Smooth muscle cell (in vitro differentiated cells): ENCODE results near the gene PDE2A. TPM values are rescaled to one million over a fixed set of nuclear protein-coding genes. Genes with fewer than 3 reads are reported as not detected.
A peak's percentile ranks its signal among the peaks of the same experiment; 100 is the strongest.

ENCODE experiments used
- DNase-seq: peaks from one replicate; lab custom pipeline; 2025; ENCODE audit not compliant: unreplicated experiment; lab: John Stamatoyannopoulos, UW
- H2AFZ ChIP-seq: fragments of 200-600 bp; sonication (generic); 2 replicates; pipeline ENCODE4 v1.6.0; 2016; ENCODE audit warnings: antibody characterized with exemption, low read depth, mild to moderate bottlenecking
- H3F3A ChIP-seq: fragments of 200-600 bp; sonication (generic); 2 replicates; pipeline ENCODE4 v1.6.0; 2017; ENCODE audit warnings: antibody characterized with exemption, low read depth
- H3K27ac ChIP-seq: fragments of 200-600 bp; sonication (generic); 2 replicates; pipeline ENCODE4 v1.5.1; 2016; ENCODE audit warnings: low read depth, mild to moderate bottlenecking
- H3K27me3 ChIP-seq: fragments of 200-600 bp; sonication (generic); 2 replicates; pipeline ENCODE4 v1.6.1; 2016; ENCODE audit warnings: low read depth, mild to moderate bottlenecking
- H3K36me3 ChIP-seq: fragments of 200-600 bp; sonication (generic); 2 replicates; pipeline ENCODE4 v1.5.1; 2016; ENCODE audit warnings: low read depth
- H3K4me1 ChIP-seq: fragments of 200-600 bp; sonication (generic); 2 replicates; pipeline ENCODE4 v1.5.1; 2016; ENCODE audit warnings: low read depth
- H3K4me2 ChIP-seq: fragments of 200-600 bp; sonication (generic); 2 replicates; pipeline ENCODE4 v1.6.0; 2016; ENCODE audit warnings: mild to moderate bottlenecking
- H3K4me3 ChIP-seq: fragments of 200-600 bp; sonication (generic); 2 replicates; pipeline ENCODE4 v1.5.1; 2016; ENCODE audit warnings: mild to moderate bottlenecking
- H3K79me2 ChIP-seq: fragments of 200-600 bp; sonication (generic); 2 replicates; pipeline ENCODE4 v1.6.0; 2016; ENCODE audit warnings: low read depth, mild to moderate bottlenecking
- H3K9ac ChIP-seq: fragments of 200-600 bp; sonication (generic); 2 replicates; pipeline ENCODE4 v1.6.0; 2016; ENCODE audit warnings: low read depth
- H3K9me3 ChIP-seq: fragments of 200-600 bp; sonication (generic); replicated peaks from 2 replicates; pipeline ENCODE4 v1.5.1; 2016; ENCODE audit warnings: low read depth
- H4K20me1 ChIP-seq: fragments of 200-600 bp; sonication (generic); 2 replicates; pipeline ENCODE4 v1.6.0; 2016; ENCODE audit warnings: low read depth
- CTCF ChIP-seq: fragments of 200-600 bp; sonication (generic); IDR thresholded peaks from 2 replicates; pipeline ENCODE4 v1.5.1; 2017; ENCODE audit warnings: borderline replicate concordance, mild to moderate bottlenecking, antibody characterized with exemption; ENCODE audit not compliant: insufficient read depth, poor library complexity, severe bottlenecking
- WGBS: methylation state at CpG from one replicate; pipeline ENCODE4 v1.1.7; 2016; ENCODE audit warnings: low lambda C conversion rate; 5-methylcytosine and 5-hydroxymethylcytosine counted together
- polyA plus RNA-seq: library from polyadenylated mRNA; unstranded; fragments of >200 nt; fragmentation: Nextera tagmentation; extraction: Ambion mirVana; gene quantifications from 2 replicates; pipeline ENCODE4 v1.2.1, GENCODE V29; 2016
- total RNA-seq: library from RNA; depleted of rRNA; stranded (reverse); fragments of >200 nt; gene quantifications from 2 replicates; pipeline ENCODE4 v1.2.3, GENCODE V29; 2014

Gene PDE2A
- total and polyA plus RNA-seq, 2 experiments from 2014 or later, result 1.0 TPM; not detected in 1

GRCh38 chr11:72600557-72600956 lies 73.7 kb downstream of the PDE2A start:
- Histone ChIP-seq H3K9me3 (no peaks in the 10 kb centered on the region), H4K20me1 (no peaks in the 10 kb centered on the region), H2AFZ (no peak overlapping the region), H3K9ac (no peak overlapping the region), H3K4me3 (no peak overlapping the region), H3F3A (no peaks in the 10 kb centered on the region), H3K27me3 (peaks cover 14% of the 10 kb centered on the region), H3K27ac (no peak overlapping the region), H3K4me1 (peaks cover 1% of the 10 kb centered on the region), H3K79me2 (no peaks in the 10 kb centered on the region), H3K4me2 (no peak overlapping the region), H3K36me3 (no peaks in the 10 kb centered on the region)
- no peak for TF ChIP-seq CTCF
- WGBS, result 69% methylated on average over 9 of the region's 9 CpGs
- DNase-seq, result no peak

- no peak overlapping the region for H2AFZ ChIP-seq
- no peaks in the 10 kb centered on the region for H3K79me2 ChIP-seq
- no peaks in the 10 kb centered on the region for H3K36me3 ChIP-seq
- H3F3A ChIP-seq, result no peaks in the 10 kb centered on the region
- H3K9ac ChIP-seq, result no peak overlapping the region
- no peak for DNase-seq
- no peaks in the 10 kb centered on the region for H3K9me3 ChIP-seq
- no peaks in the 10 kb centered on the region for H4K20me1 ChIP-seq
- no peak for TF ChIP-seq CTCF
- no peak overlapping the region for H3K4me3 ChIP-seq
- no peak overlapping the region for H3K4me2 ChIP-seq
- peaks cover 23% of the 10 kb centered on the region for H3K27me3 ChIP-seq
- WGBS, result 88% methylated on average over 11 of the region's 11 CpGs
- peaks cover 7% of the 10 kb centered on the region for H3K4me1 ChIP-seq
- H3K27ac ChIP-seq, result no peak overlapping the region
Observed at GRCh38 chr11:72599325-72600117, 74.7 kb downstream of the PDE2A start.

GRCh38 chr11:72598906-72599305 lies 75.3 kb downstream of the PDE2A start:
- Histone ChIP-seq H3K27ac (no peak overlapping the region), H3K9me3 (no peaks in the 10 kb centered on the region), H3K79me2 (no peaks in the 10 kb centered on the region), H3K4me2 (no peak overlapping the region), H2AFZ (no peak overlapping the region), H3K4me3 (no peak overlapping the region), H3K9ac (no peak overlapping the region), H4K20me1 (no peaks in the 10 kb centered on the region), H3K36me3 (no peaks in the 10 kb centered on the region), H3K4me1 (peaks cover 7% of the 10 kb centered on the region), H3F3A (no peaks in the 10 kb centered on the region), H3K27me3 (peaks cover 29% of the 10 kb centered on the region)
- WGBS, result 49% methylated on average over 10 of the region's 11 CpGs
- no peak for DNase-seq
- TF ChIP-seq CTCF, result peak; percentile 38

GRCh38 chr11:72598466-72598865 lies 75.8 kb downstream of the PDE2A start:
- TF ChIP-seq CTCF, result no peak
- peaks cover 7% of the 10 kb centered on the region for H3K4me1 ChIP-seq
- peaks cover 34% of the 10 kb centered on the region for H3K27me3 ChIP-seq
- H4K20me1 ChIP-seq, result no peaks in the 10 kb centered on the region
- H3K9ac ChIP-seq, result no peak overlapping the region
- 83% methylated on average over 6 of the region's 6 CpGs for WGBS
- no peaks in the 10 kb centered on the region for H3K79me2 ChIP-seq
- no peaks in the 10 kb centered on the region for H3F3A ChIP-seq
- H3K9me3 ChIP-seq, result no peaks in the 10 kb centered on the region
- no peak overlapping the region for H3K4me3 ChIP-seq
- no peaks in the 10 kb centered on the region for H3K36me3 ChIP-seq
- no peak overlapping the region for H3K27ac ChIP-seq
- H3K4me2 ChIP-seq, result no peak overlapping the region
- DNase-seq, result no peak
- H2AFZ ChIP-seq, result no peak overlapping the region
